Measurements from ENCODE around the gene JAZF1.

JAZF1 gene

GRCh38 chr7:27933671-27934565 is 246.7 kb downstream of the JAZF1 start:
- Histone ChIP-seq H2AFZ (ENCODE audit: low read length) (no peak overlapping the region), H3K4me2 (ENCODE audit: low read depth, low read length) (no peak overlapping the region), H3K36me3 (replicated peaks; ENCODE audit: insufficient read depth, low read length) (no peaks in the 10 kb centered on the region), H4K20me1 (ENCODE audit: insufficient read depth, low read length) (no peaks in the 10 kb centered on the region), H3K9ac (ENCODE audit: low read length) (no peak overlapping the region), H3K27me3 (replicated peaks; ENCODE audit: insufficient read depth, low read length) (no peaks in the 10 kb centered on the region), H3K79me2 (ENCODE audit: low read length) (no peaks in the 10 kb centered on the region), H3F3A (ENCODE audit: insufficient read depth, low read length) (no peaks in the 10 kb centered on the region), H3K27ac (ENCODE audit: low read length) (no peak overlapping the region), H3K4me1 (ENCODE audit: low read length) (no peaks in the 10 kb centered on the region), H3K9me2 (replicated peaks; ENCODE audit: insufficient read depth, low read length) (no peaks in the 10 kb centered on the region), H3K4me3 (ENCODE audit: low read length) (no peak overlapping the region), H3K9me3 (replicated peaks; ENCODE audit: insufficient read depth, low read length) (no peaks in the 10 kb centered on the region)
- TF ChIP-seq, protein P1, sequence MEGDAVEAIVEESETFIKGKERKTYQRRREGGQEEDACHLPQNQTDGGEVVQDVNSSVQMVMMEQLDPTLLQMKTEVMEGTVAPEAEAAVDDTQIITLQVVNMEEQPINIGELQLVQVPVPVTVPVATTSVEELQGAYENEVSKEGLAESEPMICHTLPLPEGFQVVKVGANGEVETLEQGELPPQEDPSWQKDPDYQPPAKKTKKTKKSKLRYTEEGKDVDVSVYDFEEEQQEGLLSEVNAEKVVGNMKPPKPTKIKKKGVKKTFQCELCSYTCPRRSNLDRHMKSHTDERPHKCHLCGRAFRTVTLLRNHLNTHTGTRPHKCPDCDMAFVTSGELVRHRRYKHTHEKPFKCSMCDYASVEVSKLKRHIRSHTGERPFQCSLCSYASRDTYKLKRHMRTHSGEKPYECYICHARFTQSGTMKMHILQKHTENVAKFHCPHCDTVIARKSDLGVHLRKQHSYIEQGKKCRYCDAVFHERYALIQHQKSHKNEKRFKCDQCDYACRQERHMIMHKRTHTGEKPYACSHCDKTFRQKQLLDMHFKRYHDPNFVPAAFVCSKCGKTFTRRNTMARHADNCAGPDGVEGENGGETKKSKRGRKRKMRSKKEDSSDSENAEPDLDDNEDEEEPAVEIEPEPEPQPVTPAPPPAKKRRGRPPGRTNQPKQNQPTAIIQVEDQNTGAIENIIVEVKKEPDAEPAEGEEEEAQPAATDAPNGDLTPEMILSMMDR (IDR thresholded peaks at IDR 0.05; ENCODE audit: low read length): peak; percentile 30
- no peak for TF ChIP-seq EZH2 (optimal IDR thresholded peaks at IDR 0.05; ENCODE audit: low read depth, low read length)
- DNase-seq: no peak

GRCh38 chr7:27930910-27931476 is 249.6 kb downstream of the JAZF1 start:
- TF ChIP-seq, protein P1 (IDR thresholded peaks at IDR 0.05; ENCODE audit: low read length): no peak
- TF ChIP-seq EZH2phosphoT487 (IDR thresholded peaks at IDR 0.05; ENCODE audit: low read length) (no peak), EZH2 (optimal IDR thresholded peaks at IDR 0.05; ENCODE audit: low read depth, low read length) (no peak)
- Histone ChIP-seq H3K27me3 (replicated peaks; ENCODE audit: insufficient read depth, low read length) (no peaks in the 10 kb centered on the region), H4K20me1 (ENCODE audit: insufficient read depth, low read length) (no peaks in the 10 kb centered on the region), H3K9me3 (replicated peaks; ENCODE audit: insufficient read depth, low read length) (no peaks in the 10 kb centered on the region), H3F3A (ENCODE audit: insufficient read depth, low read length) (no peaks in the 10 kb centered on the region), H3K9ac (ENCODE audit: low read length) (no peak overlapping the region), H3K27ac (ENCODE audit: low read length) (no peak overlapping the region), H3K36me3 (replicated peaks; ENCODE audit: insufficient read depth, low read length) (no peaks in the 10 kb centered on the region), H3K4me2 (ENCODE audit: low read depth, low read length) (no peak overlapping the region), H3K79me2 (ENCODE audit: low read length) (no peaks in the 10 kb centered on the region), H2AFZ (ENCODE audit: low read length) (no peak overlapping the region), H3K4me3 (ENCODE audit: low read length) (no peak overlapping the region), H3K9me2 (replicated peaks; ENCODE audit: insufficient read depth, low read length) (no peaks in the 10 kb centered on the region), H3K4me1 (ENCODE audit: low read length) (no peaks in the 10 kb centered on the region)
- DNase-seq: no peak

GRCh38 chr7:27929127-27929526 is 251.5 kb downstream of the JAZF1 start:
- H3K9ac ChIP-seq (ENCODE audit: low read length): no peak overlapping the region
- no peaks in the 10 kb centered on the region for H3F3A ChIP-seq (ENCODE audit: insufficient read depth, low read length)
- no peak overlapping the region for H3K27ac ChIP-seq (ENCODE audit: low read length)
- no peaks in the 10 kb centered on the region for H3K9me2 ChIP-seq (replicated peaks; ENCODE audit: insufficient read depth, low read length)
- H3K36me3 ChIP-seq (replicated peaks; ENCODE audit: insufficient read depth, low read length): no peaks in the 10 kb centered on the region
- no peak for TF ChIP-seq EZH2 (optimal IDR thresholded peaks at IDR 0.05; ENCODE audit: low read depth, low read length)
- TF ChIP-seq, protein P1 (IDR thresholded peaks at IDR 0.05; ENCODE audit: low read length): no peak
- no peak for TF ChIP-seq EZH2phosphoT487 (IDR thresholded peaks at IDR 0.05; ENCODE audit: low read length)
- H3K79me2 ChIP-seq (ENCODE audit: low read length): no peaks in the 10 kb centered on the region
- H3K4me3 ChIP-seq (ENCODE audit: low read length): no peak overlapping the region
- H3K9me3 ChIP-seq (replicated peaks; ENCODE audit: insufficient read depth, low read length): no peaks in the 10 kb centered on the region
- no peaks in the 10 kb centered on the region for H4K20me1 ChIP-seq (ENCODE audit: insufficient read depth, low read length)
- no peak overlapping the region for H2AFZ ChIP-seq (ENCODE audit: low read length)
- H3K4me2 ChIP-seq (ENCODE audit: low read depth, low read length): no peak overlapping the region
- no peaks in the 10 kb centered on the region for H3K4me1 ChIP-seq (ENCODE audit: low read length)
- no peaks in the 10 kb centered on the region for H3K27me3 ChIP-seq (replicated peaks; ENCODE audit: insufficient read depth, low read length)
- DNase-seq: no peak

Measured in MM.1S (cell line).